Endothelial cell of umbilical vein (primary cell): ENCODE measurements around the gene ACTG1. TPM values are rescaled to one million over a fixed set of nuclear protein-coding genes. Genes with fewer than 3 reads are reported as not detected.

ENCODE experiments used
- BruUV-seq: library from RNA; stranded (reverse); fragments of 400-500 nt; replicated peaks from 2 replicates; lab custom pipeline; 2021; lab: Mats Ljungman, UMichigan
- CTCF ChIA-PET: fragments of 300-600, 350-600 bp; sonication (Branson Sonifier 250); formaldehyde crosslinking; loops from one replicate; lab custom pipeline; 2021; ENCODE audit warnings: antibody characterized with exemption, inconsistent platforms; lab: Charles Lee
- POLR2A ChIA-PET: fragments of 300-600, 350-600 bp; sonication (Branson Sonifier 250); formaldehyde crosslinking; loops from one replicate; lab custom pipeline; 2021; ENCODE audit warnings: antibody characterized with exemption, inconsistent platforms; lab: Charles Lee
- DNase-seq: peaks from one replicate; pipeline ENCODE4 v3.0.0-alpha.2; 2011; ENCODE audit warnings: low read depth, low spot score
- FAIRE-seq: peaks from 2 replicates; lab custom pipeline; 2011; peaks lifted over from hg19 to GRCh38; lab: Jason Lieb, UNC
- H2AFZ ChIP-seq: 2 replicates; pipeline ENCODE4 v1.6.0; 2012; ENCODE audit warnings: low read depth, low read length, control low read depth, inconsistent platforms
- H3K27ac ChIP-seq: 2 replicates; pipeline ENCODE4 v1.5.1; 2011; ENCODE audit warnings: low read depth, mild to moderate bottlenecking, control low read depth, low read length, moderate library complexity; ENCODE audit not compliant: insufficient read depth
- H3K27me3 ChIP-seq, 2 experiments: 2 replicates each; pipeline versions ENCODE4 v1.6.0 to v1.6.1; 2011; ENCODE audit warnings: low read length in 2 of 2, mixed read lengths in 1 of 2; ENCODE audit not compliant: control insufficient read depth in 2 of 2, insufficient read depth in 2 of 2
- H3K36me3 ChIP-seq, 2 experiments: 2 replicates in 1 of 2; 3 replicates in 1 of 2; pipeline ENCODE4 v1.5.1; 2011; ENCODE audit warnings: low read length in 2 of 2, mild to moderate bottlenecking in 1 of 2, moderate library complexity in 1 of 2; ENCODE audit not compliant: control insufficient read depth in 2 of 2, insufficient read depth in 2 of 2; ENCODE audit errors: extremely low read depth in 1 of 2
- H3K4me1 ChIP-seq: 3 replicates; pipeline ENCODE4 v1.5.1; 2011; ENCODE audit warnings: mild to moderate bottlenecking, low read length; ENCODE audit not compliant: control insufficient read depth, insufficient read depth; ENCODE audit errors: extremely low read depth
- H3K4me2 ChIP-seq: 2 replicates; pipeline ENCODE4 v1.6.1; 2011; ENCODE audit warnings: low read length, control low read depth, mixed read lengths; ENCODE audit not compliant: insufficient read depth
- H3K4me3 ChIP-seq, 3 experiments: fragments of 200-600 bp in 1 of 3; sonication (generic), shearing (Covaris generic) in 1 of 3; replicated peaks in 1 of 3; 2 replicates each; pipeline ENCODE4 v1.5.1; 2011 to 2016; ENCODE audit warnings: control low read depth in 3 of 3, low read length in 3 of 3, mild to moderate bottlenecking in 2 of 3, inconsistent platforms in 1 of 3, low read depth in 1 of 3, moderate library complexity in 1 of 3; ENCODE audit not compliant: insufficient read depth in 1 of 3
- H3K79me2 ChIP-seq: 2 replicates; pipeline ENCODE4 v1.6.0; 2012; ENCODE audit warnings: low read length, inconsistent platforms; ENCODE audit not compliant: control insufficient read depth, insufficient read depth
- H3K9ac ChIP-seq: replicated peaks from 2 replicates; pipeline ENCODE3; 2011; ENCODE audit warnings: low read length, control low read depth; ENCODE audit not compliant: insufficient read depth; ENCODE audit errors: extremely low read depth
- H3K9me1 ChIP-seq: replicated peaks from 3 replicates; pipeline ENCODE4 v1.6.0; 2011; ENCODE audit warnings: mild to moderate bottlenecking, low read length; ENCODE audit not compliant: control insufficient read depth, insufficient read depth; ENCODE audit errors: extremely low read depth
- H3K9me3 ChIP-seq: replicated peaks from 2 replicates; pipeline ENCODE4 v1.5.1; 2012; ENCODE audit warnings: low read length, inconsistent platforms; ENCODE audit not compliant: control insufficient read depth, insufficient read depth
- H4K20me1 ChIP-seq: replicated peaks from 2 replicates; pipeline ENCODE3; 2011; ENCODE audit warnings: mild to moderate bottlenecking, low read length; ENCODE audit not compliant: control insufficient read depth, insufficient read depth; ENCODE audit errors: extremely low read depth
- FOS ChIP-seq: IDR thresholded peaks from 2 replicates; pipeline ENCODE4 v1.6.1; 2011; ENCODE audit warnings: mild to moderate bottlenecking, low read length, moderate library complexity, borderline replicate concordance; ENCODE audit not compliant: insufficient read depth
- MAX ChIP-seq: IDR thresholded peaks from 2 replicates; pipeline ENCODE4 v1.6.1; 2011; ENCODE audit not compliant: insufficient read depth, insufficient read length
- POLR2AphosphoS5 ChIP-seq: IDR thresholded peaks from 2 replicates; pipeline ENCODE4 v1.6.1; 2012; ENCODE audit warnings: low read depth, mild to moderate bottlenecking, control low read depth, low read length, moderate library complexity; ENCODE audit not compliant: insufficient read depth
- dilution Hi-C: fragments of 300-500 bp; cut with MboI; formaldehyde crosslinking; loops from one replicate; pipeline ENCODE4 v1.15.0; 2019; ENCODE audit warnings: low sequenced_read_pairs; ENCODE audit not compliant: extremely low pct_ligation_motif_present
- intact Hi-C: fragments of 100-400 bp; cut with micrococcal nuclease; formaldehyde crosslinking; loops from one replicate; pipeline ENCODE4 v1.10.0; 2022
- polyA plus RNA-seq, 4 experiments: library from polyadenylated mRNA; depleted of rRNA in 3 of 4; stranded (reverse) in 3 of 4; unstranded in 1 of 4; fragments of >200 nt; gene quantifications; 2 replicates each; pipeline versions ENCODE4 v1.2.1 to v1.2.3, GENCODE V29; 2011 to 2012; ENCODE audit warnings: missing spikeins in 1 of 4
- total RNA-seq: library from RNA; stranded (reverse); gene quantifications from 2 replicates; pipeline ENCODE4 v1.2.3, GENCODE V29; 2021

Gene ACTG1
- total and polyA plus RNA-seq, 2 donors (not counting 3 experiments of a cell fraction or from before 2014, with no cell fraction given), result 6,127 to 10,663 TPM

DNA sequence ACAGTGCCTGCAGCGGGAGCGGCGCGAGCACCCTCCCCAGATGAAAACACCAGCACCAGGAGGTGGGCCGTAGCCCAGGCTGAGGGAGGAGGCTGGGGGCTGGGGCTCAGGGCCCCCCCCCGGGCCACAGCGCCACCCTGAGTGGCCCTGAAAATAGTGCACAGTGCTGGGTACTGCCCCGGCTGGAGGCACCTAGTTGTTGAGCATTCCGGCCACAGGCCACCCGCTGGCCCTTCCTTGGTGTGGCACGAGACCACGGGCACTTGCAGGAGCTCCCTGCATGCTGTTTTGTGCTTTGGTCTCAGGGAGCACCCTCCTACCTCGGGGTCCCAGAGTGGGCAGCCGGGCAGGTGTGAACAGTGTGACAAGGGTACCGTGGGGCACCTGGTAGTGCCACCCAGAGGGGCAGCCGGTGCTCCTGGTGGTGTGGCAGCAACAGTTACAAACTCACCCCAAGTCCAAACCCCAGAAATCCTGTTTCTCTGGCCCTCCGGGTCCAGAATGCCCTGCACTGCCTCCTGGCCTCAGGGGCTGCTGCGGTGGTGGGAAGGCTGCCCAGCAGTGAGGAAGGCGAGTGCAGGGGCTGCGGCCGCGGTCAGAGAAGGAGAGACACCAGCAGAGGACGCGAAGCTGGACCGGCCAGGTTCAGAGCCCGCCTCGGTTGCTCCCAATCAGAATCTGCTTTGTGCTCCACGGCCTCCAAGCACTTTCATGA lies 27.5 kb upstream of the ACTG1 start:
- dilution Hi-C loops (no loop called here), intact Hi-C loops (no loop called here)
- CTCF ChIA-PET, result no interaction called here
- H3K36me3 ChIP-seq, result peaks cover 3 to 39% of the 10 kb centered on the region in 2 experiments
- peaks cover 5 to 18% of the 10 kb centered on the region in 2 experiments for H3K27me3 ChIP-seq
- no peaks in the 10 kb centered on the region for H3K9me3 ChIP-seq
- no peak overlapping the region for H3K27ac ChIP-seq
- no peak overlapping the region for H2AFZ ChIP-seq
- H3K9ac ChIP-seq, result no peak overlapping the region
- H3K4me2 ChIP-seq, result no peak overlapping the region
- BruUV-seq, result TSS peak; percentile 59
- H3K4me3 ChIP-seq, result no peak overlapping the region
- no peaks in the 10 kb centered on the region for H4K20me1 ChIP-seq
- FAIRE-seq, result no peak
- POLR2A ChIA-PET, result no interaction called here
- TF ChIP-seq POLR2AphosphoS5 (peak; percentile 12), MAX (no peak)
- no peaks in the 10 kb centered on the region for H3K9me1 ChIP-seq
- no peaks in the 10 kb centered on the region for H3K79me2 ChIP-seq
- no peak for DNase-seq
- peaks cover 3% of the 10 kb centered on the region for H3K4me1 ChIP-seq

- no peak overlapping the region for H3K4me3 ChIP-seq
- BruUV-seq, result no TSS peak
- H3K27ac ChIP-seq, result no peak overlapping the region
- no peak overlapping the region for H3K9ac ChIP-seq
- intact Hi-C loops, result no loop called here
- no peak for FAIRE-seq
- dilution Hi-C loops, result no loop called here
- peaks cover 3% of the 10 kb centered on the region for H3K4me1 ChIP-seq
- TF ChIP-seq FOS, result no peak
- ChIA-PET CTCF (interaction anchor here (2.5 kb wide), 1 partner anchor 62 kb away, joined by 10 read pairs; no protein-coding TSS in a partner anchor), POLR2A (no interaction called here)
- no peaks in the 10 kb centered on the region for H3K79me2 ChIP-seq
- no peaks in the 10 kb centered on the region for H3K9me1 ChIP-seq
- H3K36me3 ChIP-seq, result peaks cover 2 to 35% of the 10 kb centered on the region in 2 experiments
- no peak for DNase-seq
- no peaks in the 10 kb centered on the region for H4K20me1 ChIP-seq
- no peak overlapping the region for H3K4me2 ChIP-seq
- H3K9me3 ChIP-seq, result no peaks in the 10 kb centered on the region
- H3K27me3 ChIP-seq, result peaks cover 5 to 18% of the 10 kb centered on the region in 2 experiments
- H2AFZ ChIP-seq, result no peak overlapping the region
Measured at GRCh38 chr17:81539571-81539900, 26.9 kb upstream of the ACTG1 start.
